K562 (cell line): ENCODE data around the gene DUSP28.

Experiments used
- CBX2 ChIP-seq: fragments of 200-600 bp; sonication (generic); IDR thresholded peaks from one replicate; pipeline ENCODE4 v1.6.1; 2012; ENCODE audit warnings: mild to moderate bottlenecking, low read length, inconsistent platforms; ENCODE audit not compliant: insufficient read depth, poor library complexity, severe bottlenecking
- ZNF707 ChIP-seq: fragments of 250-450 bp; sonication (Bioruptor Pico); conservative IDR thresholded peaks from 2 replicates; pipeline ENCODE4 v1.8.0; 2022; ENCODE audit warnings: inconsistent platforms, mild to moderate bottlenecking, moderate library complexity

DNA sequence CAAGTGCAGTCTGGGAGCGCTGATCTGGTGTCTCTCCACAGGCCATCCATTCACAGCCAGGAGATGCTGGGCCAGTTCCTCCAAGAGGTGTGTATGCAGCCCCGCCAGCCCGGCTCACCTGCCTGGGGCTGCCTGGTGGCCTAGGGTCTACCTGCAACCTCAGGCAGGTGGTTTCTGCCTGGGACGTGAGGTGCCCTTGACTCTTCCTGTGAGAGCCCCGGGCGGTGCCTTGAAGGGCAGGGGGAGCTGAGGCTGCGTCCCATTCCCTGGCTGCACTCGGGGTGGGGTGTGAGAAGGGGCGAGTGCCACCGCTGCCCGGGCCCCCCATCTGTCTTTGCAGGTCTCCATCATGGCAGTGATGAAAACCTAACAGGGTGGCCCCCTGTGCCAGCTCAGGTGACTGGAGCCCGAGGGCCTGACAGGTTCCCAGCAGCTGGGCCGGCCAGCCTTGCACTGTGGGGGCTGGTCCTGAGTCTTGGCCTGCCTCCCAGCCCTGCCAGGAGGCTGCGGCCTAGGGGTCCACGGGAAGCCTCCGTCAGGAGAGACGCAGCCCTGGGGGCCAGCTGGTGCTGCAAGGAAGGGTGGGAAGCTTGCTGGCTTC is 38.3 kb downstream of the DUSP28 start:
- TF ChIP-seq CBX2 (no peak), ZNF707 (CRISPR knock-in tag) (no peak)
